Mammary epithelial cell (primary cell): ENCODE measurements around the gene NTSR2.

ENCODE experiments used
- CTCF ChIP-seq, 2 donors: IDR thresholded peaks in 1 of 2; conservative IDR thresholded peaks in 1 of 2; 2 replicates each; pipeline ENCODE4 v1.5.1; 2011 to 2012; ENCODE audit warnings: inconsistent platforms in 2 of 2, low read length in 2 of 2, mild to moderate bottlenecking in 2 of 2, control low read depth in 1 of 2, low read depth in 1 of 2; ENCODE audit not compliant: insufficient read depth in 1 of 2; ENCODE audit errors: extremely low read depth in 1 of 2
- EZH2 ChIP-seq: IDR thresholded peaks from 2 replicates; pipeline ENCODE4 v1.6.1; 2012; ENCODE audit warnings: low read length, inconsistent platforms, borderline replicate concordance

GRCh38 chr2:11715987-11716652 lies 46.1 kb upstream of the NTSR2 start:
- TF ChIP-seq CTCF (conservative IDR thresholded peaks at IDR 0.05 in 1 of 2, IDR thresholded peaks at IDR 0.05 in 1 of 2; ENCODE audit: extremely low read depth in 1 of 2, insufficient read depth in 1 of 2, low read depth in 1 of 2, low read length in 2 of 2) (no peak), EZH2 (no peak)
